HuH-7.5 (cell line): ENCODE data around the gene KANTR.
A peak's percentile ranks its signal among the peaks of the same experiment; 100 is the strongest.

Experiments
- DNase-seq: peaks from one replicate; pipeline ENCODE4 v3.0.0; 2011; ENCODE audit warnings: low spot score

KANTR gene

GRCh38 chrX:53081925-53082772 lies 11.8 kb upstream of the KANTR start, which contains the start of gene TSPYL2:
TSS of gene TSPYL2 (plus strand) at chrX:53082367. CDS start at chrX:53082499, 132 bp downstream.
- DNase-seq: peak; percentile 82

GRCh38 chrX:53082773-53083616 lies 10.9 kb upstream of the KANTR start:
- no peak for DNase-seq

- DNase-seq: no peak
These were observed 9.8 kb upstream of the KANTR start for GRCh38 chrX:53084043-53084570.

GRCh38 chrX:53084863-53085262 lies 9.1 kb upstream of the KANTR start:
- no peak for DNase-seq

- no peak for DNase-seq
These were observed 8.2 kb upstream of the KANTR start for GRCh38 chrX:53085661-53086229.

GRCh38 chrX:53086464-53086863 lies 7.5 kb upstream of the KANTR start:
- no peak for DNase-seq

GRCh38 chrX:53087388-53087831 lies 6.5 kb upstream of the KANTR start:
- DNase-seq: no peak

- DNase-seq: no peak
These were observed 5.6 kb upstream of the KANTR start for GRCh38 chrX:53088136-53088974.

- DNase-seq: peak; percentile 36
These were observed 4.6 kb upstream of the KANTR start for GRCh38 chrX:53089224-53089842.

- no peak for DNase-seq
These were observed 4.0 kb upstream of the KANTR start for GRCh38 chrX:53089925-53090324.

GRCh38 chrX:53091354-53091753 lies 2.6 kb upstream of the KANTR start:
- no peak for DNase-seq

GRCh38 chrX:53093177-53093655 lies 726 bp upstream of the KANTR start:
- peak; percentile 44 for DNase-seq

GRCh38 chrX:53094582-53094905 lies 602 bp downstream of the KANTR start:
- no peak for DNase-seq

- DNase-seq: no peak
These were observed 1.9 kb downstream of the KANTR start for GRCh38 chrX:53095796-53096195.

GRCh38 chrX:53114864-53115549 lies 21.1 kb downstream of the KANTR start:
- no peak for DNase-seq

- DNase-seq: no peak
These were observed 21.6 kb downstream of the KANTR start for GRCh38 chrX:53115550-53115874.

- DNase-seq: no peak
These were observed 22.2 kb downstream of the KANTR start for GRCh38 chrX:53116101-53116500.

- DNase-seq: no peak
These were observed 28.1 kb downstream of the KANTR start for GRCh38 chrX:53122013-53122412.

GRCh38 chrX:53125506-53125905 lies 31.6 kb downstream of the KANTR start:
- DNase-seq: no peak

GRCh38 chrX:53126377-53126776 lies 32.4 kb downstream of the KANTR start:
- DNase-seq: no peak
